ENCODE data around the gene KHDC3L. TPM values are rescaled to one million over a fixed set of nuclear protein-coding genes. Genes with fewer than 3 reads are reported as not detected.
"Not testable (repeated sequence)": the region's sequence is repeated elsewhere in the genome, so short reads cannot be mapped to it uniquely, and the experiment has no call there.

The KHDC3L gene
- total and polyA plus RNA-seq, 3 experiments from 2014 or later = not detected

GRCh38 chr6:73372516-73372915, 10.1 kb downstream of the KHDC3L start:
- peaks cover 0 to 8% (median 3%) of the 10 kb centered on the region in 5 donors for H3K9me3 Mint-ChIP-seq
- peaks cover 0 to 1% of the 10 kb centered on the region in 2 donors for H3K27me3 Mint-ChIP-seq
- Histone ChIP-seq H3K27me3 (ENCODE audit: insufficient read depth, low read length, poor library complexity, severe bottlenecking) (no peaks in the 10 kb centered on the region), H3K9me3 (ENCODE audit: low read length) (no peaks in the 10 kb centered on the region), H3K27ac (ENCODE audit: low read depth, low read length) (no peak overlapping the region), H3K4me1 (ENCODE audit: insufficient read depth, low read length) (no peaks in the 10 kb centered on the region), H3K36me3 (ENCODE audit: insufficient read depth, low read length) (no peaks in the 10 kb centered on the region), H3K4me3 (ENCODE audit: low read length) (no peak overlapping the region)
- no peaks in the 10 kb centered on the region for H3K4me1 Mint-ChIP-seq
- POLR2A ChIA-PET = no interaction called here
- no peak overlapping the region for H3K27ac Mint-ChIP-seq
- CTCF ChIA-PET = no interaction called here
- H3K36me3 Mint-ChIP-seq = peaks cover 0 to 3% (median 3%) of the 10 kb centered on the region in 3 donors
- no peak for DNase-seq
- H3K4me3 Mint-ChIP-seq = no peak overlapping the region

GRCh38 chr6:73375216-73375615, 12.8 kb downstream of the KHDC3L start:
- ChIA-PET POLR2A (no interaction called here), CTCF (interaction anchor here (1.7 kb wide), 1 partner anchor 14 kb away, joined by 6 read pairs; no protein-coding TSS in a partner anchor)
- no peaks in the 10 kb centered on the region for H3K4me1 Mint-ChIP-seq
- Histone ChIP-seq H3K9me3 (ENCODE audit: low read length) (no peaks in the 10 kb centered on the region), H3K27me3 (ENCODE audit: insufficient read depth, low read length, poor library complexity, severe bottlenecking) (no peaks in the 10 kb centered on the region), H3K36me3 (ENCODE audit: insufficient read depth, low read length) (no peaks in the 10 kb centered on the region), H3K4me3 (ENCODE audit: low read length) (no peak overlapping the region), H3K4me1 (ENCODE audit: insufficient read depth, low read length) (no peaks in the 10 kb centered on the region), H3K27ac (ENCODE audit: low read depth, low read length) (no peak overlapping the region)
- H3K36me3 Mint-ChIP-seq = peaks cover 0 to 3% (median 3%) of the 10 kb centered on the region in 3 donors
- H3K9me3 Mint-ChIP-seq = peaks cover 0 to 8% (median 3%) of the 10 kb centered on the region in 5 donors
- no peak for DNase-seq
- H3K27ac Mint-ChIP-seq = no peak overlapping the region
- no peaks in the 10 kb centered on the region for H3K27me3 Mint-ChIP-seq
- H3K4me3 Mint-ChIP-seq = no peak overlapping the region

GRCh38 chr6:73377225-73377624, 14.8 kb downstream of the KHDC3L start:
- Histone ChIP-seq H3K4me1 (ENCODE audit: insufficient read depth, low read length) (no peaks in the 10 kb centered on the region), H3K36me3 (ENCODE audit: insufficient read depth, low read length) (no peaks in the 10 kb centered on the region), H3K4me3 (ENCODE audit: low read length) (no peak overlapping the region), H3K9me3 (ENCODE audit: low read length) (no peaks in the 10 kb centered on the region), H3K27ac (ENCODE audit: low read depth, low read length) (no peak overlapping the region), H3K27me3 (ENCODE audit: insufficient read depth, low read length, poor library complexity, severe bottlenecking) (no peaks in the 10 kb centered on the region)
- H3K36me3 Mint-ChIP-seq = peaks cover 0 to 3% (median 3%) of the 10 kb centered on the region in 3 donors
- no peaks in the 10 kb centered on the region for H3K4me1 Mint-ChIP-seq
- H3K4me3 Mint-ChIP-seq = no peak overlapping the region
- H3K27ac Mint-ChIP-seq = no peak overlapping the region
- no peak for DNase-seq
- peaks cover 0 to 2% (median 0%) of the 10 kb centered on the region in 5 donors for H3K9me3 Mint-ChIP-seq
- ChIA-PET POLR2A (interaction anchor here (0.7 kb wide), 1 partner anchor 41 kb away, joined by 3 read pairs; no protein-coding TSS in a partner anchor), CTCF (no interaction called here)
- H3K27me3 Mint-ChIP-seq = no peaks in the 10 kb centered on the region

GRCh38 chr6:73381531-73381930, 19.1 kb downstream of the KHDC3L start:
- H3K36me3 ChIP-seq (ENCODE audit: insufficient read depth, low read length); H3K27ac ChIP-seq (ENCODE audit: low read depth, low read length); H3K27ac Mint-ChIP-seq; H3K36me3 Mint-ChIP-seq; H3K9me3 Mint-ChIP-seq; POLR2A ChIA-PET; CTCF ChIA-PET; H3K4me3 Mint-ChIP-seq; H3K9me3 ChIP-seq (ENCODE audit: low read length); DNase-seq; H3K4me3 ChIP-seq (ENCODE audit: low read length); H3K27me3 ChIP-seq (ENCODE audit: insufficient read depth, low read length, poor library complexity, severe bottlenecking); H3K4me1 ChIP-seq (ENCODE audit: insufficient read depth, low read length); H3K27me3 Mint-ChIP-seq; H3K4me1 Mint-ChIP-seq: not testable (repeated sequence)

GRCh38 chr6:73382462-73383113, 20.1 kb downstream of the KHDC3L start:
- H3K4me3 ChIP-seq (ENCODE audit: low read length) = no peak overlapping the region
- ChIA-PET POLR2A (no interaction called here), CTCF (no interaction called here)
- no peaks in the 10 kb centered on the region for H3K9me3 ChIP-seq (ENCODE audit: low read length)
- H3K4me3 Mint-ChIP-seq = no peak overlapping the region
- H3K4me1 Mint-ChIP-seq = no peaks in the 10 kb centered on the region
- DNase-seq = no peak
- H3K27me3 ChIP-seq (ENCODE audit: insufficient read depth, low read length, poor library complexity, severe bottlenecking) = no peaks in the 10 kb centered on the region
- H3K27ac Mint-ChIP-seq = no peak overlapping the region
- no peaks in the 10 kb centered on the region for H3K36me3 ChIP-seq (ENCODE audit: insufficient read depth, low read length)
- no peak overlapping the region for H3K27ac ChIP-seq (ENCODE audit: low read depth, low read length)
- H3K36me3 Mint-ChIP-seq = peaks cover 0 to 5% (median 1%) of the 10 kb centered on the region in 3 donors
- no peaks in the 10 kb centered on the region for H3K9me3 Mint-ChIP-seq
- no peaks in the 10 kb centered on the region for H3K27me3 Mint-ChIP-seq
- no peaks in the 10 kb centered on the region for H3K4me1 ChIP-seq (ENCODE audit: insufficient read depth, low read length)

GRCh38 chr6:73388433-73388799, 26.0 kb downstream of the KHDC3L start:
- DNase-seq = no peak
- Histone ChIP-seq H3K4me3 (ENCODE audit: low read length) (peak overlapping the region; percentile 66), H3K27ac (ENCODE audit: low read depth, low read length) (peak overlapping the region; percentile 69), H3K36me3 (ENCODE audit: insufficient read depth, low read length) (no peaks in the 10 kb centered on the region), H3K9me3 (ENCODE audit: low read length) (no peaks in the 10 kb centered on the region), H3K27me3 (ENCODE audit: insufficient read depth, low read length, poor library complexity, severe bottlenecking) (no peaks in the 10 kb centered on the region), H3K4me1 (ENCODE audit: insufficient read depth, low read length) (peaks cover 8% of the 10 kb centered on the region)
- ChIA-PET CTCF (interaction anchor here (0.5 to 2.3 kb wide), 9 partner anchors 10 to 772 kb away, joined by 3 to 10 read pairs (median 3); partner anchors contain the start of gene MTO1), POLR2A (interaction anchor here (0.6 to 1.5 kb wide), 2 partner anchors 62 to 73 kb away, joined by 5 to 9 read pairs; partner anchors contain the start of gene MTO1)
- peak overlapping the region; percentile 78 to 95 (median 86) for H3K27ac Mint-ChIP-seq
- no peaks in the 10 kb centered on the region for H3K9me3 Mint-ChIP-seq
- H3K27me3 Mint-ChIP-seq = no peaks in the 10 kb centered on the region
- peaks cover 0 to 5% (median 1%) of the 10 kb centered on the region in 3 donors for H3K36me3 Mint-ChIP-seq
- H3K4me1 Mint-ChIP-seq = peaks cover 27 to 36% (median 32%) of the 10 kb centered on the region in 3 donors
- peak overlapping the region; percentile 78 to 95 (median 86) for H3K4me3 Mint-ChIP-seq

GRCh38 chr6:73388800-73389512, 26.5 kb downstream of the KHDC3L start:
- peaks cover 0 to 5% (median 1%) of the 10 kb centered on the region in 3 donors for H3K36me3 Mint-ChIP-seq
- peak overlapping the region; percentile 78 to 95 (median 86) for H3K27ac Mint-ChIP-seq
- no peaks in the 10 kb centered on the region for H3K9me3 ChIP-seq (ENCODE audit: low read length)
- no peaks in the 10 kb centered on the region for H3K27me3 ChIP-seq (ENCODE audit: insufficient read depth, low read length, poor library complexity, severe bottlenecking)
- H3K27me3 Mint-ChIP-seq = no peaks in the 10 kb centered on the region
- peaks cover 27 to 36% (median 35%) of the 10 kb centered on the region in 3 donors for H3K4me1 Mint-ChIP-seq
- H3K9me3 Mint-ChIP-seq = no peaks in the 10 kb centered on the region
- peaks cover 8% of the 10 kb centered on the region for H3K4me1 ChIP-seq (ENCODE audit: insufficient read depth, low read length)
- no peaks in the 10 kb centered on the region for H3K36me3 ChIP-seq (ENCODE audit: insufficient read depth, low read length)
- ChIA-PET POLR2A (interaction anchor here (0.6 to 1.5 kb wide), 3 partner anchors 61 to 74 kb away, joined by 3 to 9 read pairs (median 5); partner anchors contain the start of gene MTO1), CTCF (interaction anchor here (0.8 to 2.3 kb wide), 12 partner anchors 11 to 773 kb away, joined by 3 to 10 read pairs (median 3); partner anchors contain the start of gene MTO1)
- peak overlapping the region; percentile 78 to 95 (median 86) for H3K4me3 Mint-ChIP-seq
- peak; percentile 21 to 67 (median 45) for DNase-seq
- peak overlapping the region; percentile 69 for H3K27ac ChIP-seq (ENCODE audit: low read depth, low read length)
- H3K4me3 ChIP-seq (ENCODE audit: low read length) = peak overlapping the region; percentile 66

GRCh38 chr6:73389854-73390253, 27.4 kb downstream of the KHDC3L start:
- Histone ChIP-seq H3K27ac (ENCODE audit: low read depth, low read length) (no peak overlapping the region), H3K9me3 (ENCODE audit: low read length) (no peaks in the 10 kb centered on the region), H3K36me3 (ENCODE audit: insufficient read depth, low read length) (no peaks in the 10 kb centered on the region), H3K4me1 (ENCODE audit: insufficient read depth, low read length) (peaks cover 8% of the 10 kb centered on the region), H3K4me3 (ENCODE audit: low read length) (no peak overlapping the region), H3K27me3 (ENCODE audit: insufficient read depth, low read length, poor library complexity, severe bottlenecking) (no peaks in the 10 kb centered on the region)
- DNase-seq = no peak
- Mint-ChIP-seq H3K27ac (peak overlapping the region in 3 of 8 donors; percentile 12 to 84 (median 42)), H3K36me3 (no peaks in the 10 kb centered on the region), H3K9me3 (no peaks in the 10 kb centered on the region), H3K4me3 (peak overlapping the region in 4 of 7 donors; percentile 19 to 78 (median 53)), H3K4me1 (peaks cover 27 to 38% (median 36%) of the 10 kb centered on the region in 3 donors), H3K27me3 (no peaks in the 10 kb centered on the region)
- POLR2A ChIA-PET = interaction anchor here (0.6 kb wide), 1 partner anchor 195 kb away, joined by 12 read pairs; no protein-coding TSS in a partner anchor
- CTCF ChIA-PET = interaction anchor here (1.4 to 2.3 kb wide), 2 partner anchors 32 to 72 kb away, joined by 3 to 10 read pairs; partner anchors contain the start of gene MTO1
